PFSK-1 (cell line): ENCODE results near the gene FMNL2.

Experiments
- FOXP2 ChIP-seq: optimal IDR thresholded peaks from 2 replicates; pipeline ENCODE3; 2011; ENCODE audit warnings: borderline replicate concordance, control low read depth, inconsistent platforms; ENCODE audit not compliant: insufficient read depth; ENCODE audit errors: extremely low read length, extremely low read depth
- POLR2AphosphoS5 ChIP-seq: IDR thresholded peaks from 2 replicates; pipeline ENCODE4 v1.6.1; 2012; ENCODE audit warnings: low read depth, mild to moderate bottlenecking, control low read depth, low read length, moderate library complexity
- REST ChIP-seq, 2 experiments: IDR thresholded peaks; 2 replicates each; pipeline versions ENCODE4 v1.6.1 to v1.8.0; 2011 to 2012; ENCODE audit warnings: low read depth in 2 of 2, low read length in 2 of 2, control low read depth in 1 of 2, inconsistent platforms in 1 of 2, mild to moderate bottlenecking in 1 of 2, moderate library complexity in 1 of 2; ENCODE audit not compliant: insufficient read depth in 1 of 2
- SIN3A ChIP-seq: IDR thresholded peaks from 2 replicates; pipeline ENCODE4 v1.6.1; 2012; ENCODE audit warnings: mild to moderate bottlenecking, low read length, moderate library complexity, borderline replicate concordance; ENCODE audit not compliant: insufficient read depth
- TAF1 ChIP-seq: IDR thresholded peaks from 2 replicates; pipeline ENCODE4 v1.6.1; 2012; ENCODE audit warnings: low read length, control low read depth, borderline replicate concordance; ENCODE audit not compliant: insufficient read depth

Gene FMNL2

DNA sequence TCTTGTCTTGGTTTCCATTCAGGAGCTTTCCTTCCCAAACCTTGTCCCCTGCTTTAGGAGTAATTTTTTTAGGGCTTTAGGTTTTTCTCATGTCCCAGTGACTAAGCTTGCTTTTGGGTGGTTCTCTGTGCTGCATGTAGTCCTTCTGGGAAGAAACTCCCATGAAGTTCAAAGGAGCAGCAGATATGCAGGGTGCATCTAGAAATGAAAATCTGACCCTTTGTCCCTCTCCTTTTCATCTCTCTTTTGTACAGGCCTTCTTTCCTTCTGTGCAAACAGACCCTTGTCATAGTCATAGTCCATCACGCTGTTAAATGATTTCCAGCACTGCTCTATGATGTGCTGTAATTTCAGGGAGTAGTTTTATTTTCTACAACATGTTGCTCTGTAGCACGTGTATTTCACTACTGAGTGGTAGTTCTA, 20.4 kb downstream of the FMNL2 start:
- no peak for TF ChIP-seq POLR2AphosphoS5
- TF ChIP-seq TAF1: no peak
- no peak for TF ChIP-seq FOXP2
- no peak for TF ChIP-seq SIN3A
- TF ChIP-seq REST (IDR thresholded peaks at IDR 0.05; ENCODE audit: insufficient read depth in 1 of 2, low read depth in 2 of 2, low read length in 2 of 2): no peak

DNA sequence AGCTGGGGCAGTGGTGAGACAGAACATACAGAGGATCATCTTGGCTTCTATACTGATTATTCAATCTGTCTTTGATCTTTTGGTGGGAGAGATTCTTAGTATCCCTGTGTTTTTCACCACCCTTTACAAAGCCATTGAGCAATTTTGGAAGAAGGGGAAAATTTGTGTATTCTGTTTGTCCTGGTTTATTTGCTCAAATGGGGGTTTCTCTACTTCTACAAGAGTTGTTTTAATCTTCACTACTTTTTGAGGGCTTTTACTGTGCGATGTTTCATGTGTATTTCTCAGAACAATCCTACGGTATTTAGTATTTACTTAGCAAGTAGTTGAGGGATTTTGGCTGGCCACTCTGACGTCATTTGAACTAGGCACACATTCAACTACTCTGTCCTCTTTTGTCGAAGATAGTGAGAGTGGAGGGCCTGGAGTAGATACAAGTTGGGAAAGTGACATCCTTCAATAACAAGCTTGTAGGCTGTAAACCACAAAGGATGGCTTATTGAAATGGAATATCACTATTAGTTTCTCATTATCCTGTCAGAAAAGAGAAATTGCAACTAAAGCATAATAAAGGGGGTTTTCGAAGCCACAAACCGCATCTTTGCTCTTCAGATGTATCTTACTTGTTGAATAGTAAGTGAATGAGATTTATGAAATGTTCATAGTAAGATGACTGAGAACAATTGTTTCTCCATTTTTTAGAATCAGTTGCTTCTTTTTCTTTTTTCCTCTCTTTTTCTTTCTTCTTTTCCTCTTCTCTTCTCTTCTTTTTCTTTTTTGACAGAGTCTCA, 24.8 kb downstream of the FMNL2 start:
- TF ChIP-seq FOXP2 (no peak), TAF1 (no peak), POLR2AphosphoS5 (no peak), SIN3A (no peak), REST (IDR thresholded peaks at IDR 0.05; ENCODE audit: insufficient read depth in 1 of 2, low read depth in 2 of 2, low read length in 2 of 2) (no peak)

DNA sequence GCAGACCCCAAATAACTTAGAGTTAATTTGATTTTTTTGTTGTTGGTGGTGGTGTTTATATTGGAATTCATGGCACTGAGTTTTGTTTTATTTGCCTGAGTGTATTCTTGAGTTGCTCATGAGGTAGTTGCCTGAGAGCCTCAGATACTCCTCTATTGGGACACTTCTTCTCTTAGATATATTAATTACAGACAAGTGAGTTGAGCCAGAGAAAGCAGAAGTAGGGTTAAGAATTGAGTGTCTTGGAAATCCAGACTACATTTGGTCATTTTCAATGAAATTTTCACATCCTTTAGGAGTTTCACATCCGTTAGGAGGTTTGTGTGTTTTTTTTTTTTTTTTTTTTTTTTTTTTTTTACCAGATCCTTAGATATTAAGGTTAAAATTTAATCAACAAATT, 29.0 kb downstream of the FMNL2 start:
- TF ChIP-seq FOXP2 (no peak), POLR2AphosphoS5 (no peak), REST (IDR thresholded peaks at IDR 0.05; ENCODE audit: insufficient read depth in 1 of 2, low read depth in 2 of 2, low read length in 2 of 2) (no peak), TAF1 (no peak), SIN3A (no peak)

DNA sequence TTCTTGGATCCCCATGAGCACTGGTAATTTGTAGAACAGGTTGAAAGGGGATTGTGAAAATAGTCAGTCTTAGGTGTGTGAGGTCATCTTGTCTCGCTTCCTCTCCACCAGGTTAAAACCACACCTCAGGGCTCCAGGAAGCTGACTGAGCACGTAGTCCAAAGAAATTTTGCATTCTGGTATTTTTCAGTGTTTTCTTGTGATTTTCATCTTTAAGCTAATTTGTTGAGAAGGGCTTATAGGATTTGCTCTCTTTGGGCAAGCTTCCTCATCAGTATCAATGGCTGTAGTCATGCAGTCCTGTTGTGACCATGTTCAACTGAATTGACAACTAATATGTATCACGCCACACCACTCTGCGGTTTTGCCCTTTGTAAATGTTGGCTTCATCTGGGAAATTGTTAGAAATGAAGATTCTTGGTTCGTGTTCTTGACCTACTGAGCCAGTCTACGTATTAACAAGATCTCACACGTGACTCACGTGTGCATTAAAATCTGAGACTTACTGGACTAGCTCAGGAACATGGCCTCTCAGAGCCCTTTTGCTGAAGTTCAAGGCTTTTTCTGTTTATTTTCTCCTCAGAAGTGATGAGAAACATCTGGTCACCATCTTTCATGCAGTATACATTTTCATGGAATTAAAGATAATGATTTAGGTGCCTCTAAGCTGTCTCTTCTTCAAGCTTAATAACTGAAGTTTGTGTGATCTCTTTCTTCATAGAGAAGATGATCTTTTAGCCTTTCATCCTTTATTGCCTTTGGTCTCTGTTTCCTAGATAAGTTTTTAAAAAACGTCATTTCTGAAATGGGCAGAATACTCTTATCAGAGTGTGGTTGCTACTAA, 32.8 kb downstream of the FMNL2 start:
- TF ChIP-seq REST (IDR thresholded peaks at IDR 0.05; ENCODE audit: insufficient read depth in 1 of 2, low read depth in 2 of 2, low read length in 2 of 2) (no peak), FOXP2 (no peak), TAF1 (no peak), SIN3A (no peak), POLR2AphosphoS5 (no peak)
